ENCODE data around the gene L1CAM.
A peak's percentile ranks its signal among the peaks of the same experiment; 100 is the strongest.
"Not testable (repeated sequence)": the region's sequence is repeated elsewhere in the genome, so short reads cannot be mapped to it uniquely, and the experiment has no call there.

L1CAM gene

DNA sequence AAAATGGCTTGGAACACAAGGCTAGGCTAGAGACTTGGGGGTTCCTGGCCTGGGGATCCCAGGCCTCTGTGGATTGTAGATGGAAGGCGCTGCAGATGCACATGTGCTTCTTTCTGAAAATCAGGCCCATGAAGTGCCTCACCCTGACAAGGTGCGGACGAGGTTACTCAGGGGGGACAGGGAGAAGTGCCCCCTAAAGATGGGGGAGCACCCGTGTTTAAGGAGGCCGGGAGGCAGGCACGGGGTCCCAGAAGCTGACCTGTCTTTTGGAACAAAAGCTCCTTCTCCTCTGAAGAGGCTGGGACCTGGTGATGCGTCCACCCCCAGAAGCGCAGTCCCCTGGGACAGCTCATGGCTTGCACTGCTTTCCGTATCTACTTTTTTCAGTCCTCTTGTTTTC, 58.1 kb downstream of the L1CAM start:
- DNase-seq: no peak

- no peak for DNase-seq
These were observed 59.0 kb downstream of the L1CAM start for GRCh38 chrX:153827016-153827415.

GRCh38 chrX:153825042-153825441, 60.9 kb downstream of the L1CAM start:
- no peak for DNase-seq

- DNase-seq: no peak
These were observed 61.6 kb downstream of the L1CAM start for GRCh38 chrX:153824348-153824747.

GRCh38 chrX:153821066-153821465, 64.9 kb downstream of the L1CAM start:
- no peak for DNase-seq

DNA sequence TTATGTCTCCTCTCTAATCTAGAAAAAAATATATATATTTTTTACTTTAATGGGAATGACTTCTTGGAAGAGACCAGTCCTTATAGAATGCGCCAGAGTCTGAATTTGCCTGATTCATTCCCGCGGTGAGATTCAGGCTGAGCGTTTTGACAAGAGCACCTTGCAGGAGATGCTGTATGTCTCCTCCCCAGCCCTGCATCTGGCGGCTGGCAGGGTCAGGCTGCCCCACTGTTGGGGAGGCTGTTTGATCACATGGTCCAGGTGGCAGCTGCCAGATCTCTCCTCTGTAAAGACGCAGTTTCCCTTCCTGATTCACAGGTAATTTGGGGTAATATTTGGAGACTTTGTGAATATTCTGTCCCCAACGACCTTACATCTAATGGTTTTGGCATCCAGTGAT, 65.4 kb downstream of the L1CAM start:
- DNase-seq: no peak

GRCh38 chrX:153819384-153820040, 66.5 kb downstream of the L1CAM start:
- DNase-seq: no peak

DNA sequence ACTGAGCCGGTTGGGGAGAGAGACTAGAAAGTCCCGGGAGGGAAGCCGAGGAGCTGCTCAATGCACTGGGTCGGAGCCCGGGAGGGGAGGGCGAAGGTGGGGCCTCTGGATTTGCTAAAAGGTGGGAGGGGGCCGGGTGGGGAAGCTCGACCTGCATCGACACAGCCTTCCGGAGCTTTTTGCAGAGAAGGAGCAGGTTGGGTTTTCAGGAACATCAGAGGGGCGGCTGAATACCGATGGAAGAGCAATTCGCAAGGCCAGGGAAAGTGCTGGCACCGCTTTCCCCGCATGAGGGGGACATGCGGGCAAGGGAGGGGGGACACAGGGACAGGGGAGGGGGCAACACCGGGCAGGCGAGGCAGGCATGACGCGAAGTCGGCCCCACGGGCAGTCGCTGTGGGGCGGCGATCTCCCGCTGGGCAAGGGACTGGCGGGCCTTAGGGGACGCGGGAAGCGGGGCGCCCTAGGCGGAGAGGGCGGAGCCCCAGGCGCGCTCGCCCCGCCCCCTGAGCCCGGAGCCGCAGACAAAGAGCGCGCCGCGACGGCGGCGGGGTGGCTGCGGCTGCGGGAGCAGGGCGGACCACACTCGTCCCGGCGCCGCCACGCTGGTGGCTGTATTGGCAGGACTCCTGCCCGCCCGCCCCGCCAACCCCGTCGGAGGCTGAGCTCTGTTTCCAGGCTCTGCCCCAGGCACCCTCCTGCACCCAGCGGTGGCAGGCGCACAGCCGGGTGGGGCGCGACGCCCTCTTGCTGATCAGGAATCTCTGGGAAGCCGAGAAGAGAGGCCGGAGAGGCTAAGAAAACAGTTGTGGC, 67.2 kb downstream of the L1CAM start:
- DNase-seq: peak; percentile 34

DNA sequence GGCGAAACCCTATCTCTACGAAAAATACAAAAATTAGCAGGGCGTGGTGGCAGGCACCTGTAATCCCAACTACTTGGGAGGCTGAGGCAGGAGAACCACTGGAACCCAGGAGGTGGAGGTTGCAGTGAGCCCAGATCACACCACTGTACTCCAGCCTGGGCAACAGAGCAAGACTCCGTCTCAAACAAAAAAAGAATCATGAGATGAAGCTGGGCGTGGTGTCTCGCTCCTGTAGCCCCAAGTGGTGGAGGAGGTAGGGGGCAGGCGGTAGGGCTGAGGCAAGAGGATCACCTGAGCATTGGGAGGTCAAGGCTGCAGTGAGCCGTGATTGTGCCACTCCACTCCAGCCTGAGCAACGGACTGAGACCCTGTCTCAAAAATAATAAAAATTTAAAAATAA, 67.9 kb downstream of the L1CAM start:
- DNase-seq: not testable (repeated sequence)

DNA sequence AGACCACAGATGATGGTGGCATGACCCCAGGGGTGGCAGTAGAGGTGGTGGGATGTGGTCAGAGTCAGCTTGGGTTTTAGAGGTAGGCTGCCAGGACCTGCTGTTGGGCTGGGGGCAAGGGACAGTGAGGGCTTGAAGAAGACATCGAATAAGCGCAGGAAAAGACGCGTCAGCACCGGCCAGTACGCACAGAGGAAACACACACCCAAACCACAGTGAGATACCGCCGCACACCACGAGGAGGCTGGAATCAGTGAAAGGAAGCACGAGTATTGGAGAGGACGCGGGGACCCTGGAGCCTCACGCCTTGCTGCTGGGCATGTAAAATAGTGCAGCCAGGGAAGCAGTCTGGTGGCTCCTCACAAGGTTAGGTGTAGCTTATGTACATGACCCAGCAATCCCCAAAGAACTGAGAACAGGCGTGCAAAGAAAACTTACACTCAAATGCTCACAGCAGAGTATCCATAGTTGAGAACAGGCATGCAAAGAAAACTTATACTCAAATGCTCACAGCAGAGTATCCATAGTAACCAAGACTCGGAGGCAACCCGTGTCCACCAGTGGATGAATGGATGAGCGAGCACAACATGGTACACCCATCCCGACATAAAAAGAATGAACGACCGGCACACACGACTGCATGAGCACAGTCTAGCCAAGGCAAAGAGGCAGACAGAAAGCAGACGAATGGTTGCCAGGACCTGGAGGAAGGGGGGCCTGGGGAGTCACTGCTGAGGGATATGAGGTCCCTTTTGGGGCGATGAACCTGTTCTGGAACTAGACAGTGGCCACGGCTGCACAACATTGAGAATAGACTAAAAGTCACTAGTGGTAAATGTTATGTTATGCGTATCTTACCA, 68.9 kb downstream of the L1CAM start:
- DNase-seq: peak; percentile 36

DNA sequence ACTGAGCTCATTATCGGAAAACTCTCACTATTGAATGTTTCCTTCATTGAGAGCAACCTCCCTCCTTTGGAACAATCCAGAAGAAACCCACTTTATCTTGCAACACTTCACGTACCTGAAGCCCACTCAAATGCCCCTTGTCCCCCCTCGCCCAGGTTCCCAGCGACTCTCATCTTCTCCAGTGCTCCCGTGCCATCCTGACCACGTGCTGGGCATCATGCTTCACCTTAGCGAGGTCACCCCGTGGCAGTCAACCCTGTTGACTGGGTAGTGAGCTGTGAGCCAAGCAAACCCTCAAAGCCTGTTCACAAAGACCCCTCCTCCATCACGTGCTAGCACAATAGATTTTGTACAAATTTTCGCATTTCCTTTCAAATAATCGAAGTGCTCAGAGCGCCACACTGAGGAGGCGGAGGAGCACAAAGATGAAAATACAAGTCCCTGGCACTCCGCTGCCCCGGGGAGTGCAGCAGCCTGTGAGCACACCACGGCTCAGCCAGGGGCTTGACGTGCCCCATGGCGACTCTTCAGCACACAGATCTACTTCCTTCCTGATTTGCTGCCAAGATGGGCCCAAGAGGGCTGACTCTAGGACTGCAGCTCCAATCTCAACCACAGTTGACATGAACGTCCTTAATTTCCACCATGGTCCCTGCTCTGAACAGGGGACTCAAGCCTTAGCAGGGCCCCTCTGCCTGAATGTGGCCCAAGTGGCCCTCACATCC, 71.2 kb downstream of the L1CAM start:
- DNase-seq: no peak

- no peak for DNase-seq
These were observed 72.8 kb downstream of the L1CAM start for GRCh38 chrX:153813161-153813560.

DNA sequence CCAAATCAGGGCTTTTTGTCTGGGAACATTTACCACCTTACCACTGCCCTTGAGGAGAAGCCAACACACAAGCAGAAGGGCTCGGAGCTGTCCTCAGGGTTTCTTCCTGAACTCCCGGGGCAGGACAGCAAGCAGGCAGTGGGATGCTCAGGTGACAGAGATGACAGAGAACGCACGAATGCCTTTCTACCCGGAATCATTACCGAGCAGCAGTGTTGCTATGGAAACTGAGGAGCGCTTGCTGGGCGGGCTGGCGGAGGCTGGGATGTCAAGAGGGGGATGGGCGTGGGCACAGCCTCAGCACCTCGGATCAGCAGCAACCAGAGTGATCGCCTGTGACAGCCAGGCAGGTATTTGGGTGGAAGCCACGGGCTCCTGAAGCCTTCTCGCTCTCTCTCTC, 73.8 kb downstream of the L1CAM start:
- no peak for DNase-seq
